Liver (tissue), 3 donors: ENCODE measurements around the gene EPB41L2.

Experiments used
- EGR1 ChIP-seq, 2 donors: IDR thresholded peaks; 2 replicates each; pipeline ENCODE4 v1.6.1; 2016 to 2018; ENCODE audit warnings: antibody characterized with exemption in 2 of 2, low read depth in 2 of 2
- GABPA ChIP-seq, 2 donors: IDR thresholded peaks in 1 of 2; conservative IDR thresholded peaks in 1 of 2; 2 replicates each; pipeline ENCODE4 v1.6.1; 2016; ENCODE audit warnings: antibody characterized with exemption in 2 of 2, mild to moderate bottlenecking in 1 of 2, moderate library complexity in 1 of 2
- JUND ChIP-seq, 2 donors: IDR thresholded peaks; 2 replicates each; pipeline ENCODE4 v1.6.1; 2016; ENCODE audit warnings: antibody characterized with exemption in 2 of 2
- NR2F2 ChIP-seq: IDR thresholded peaks from 2 replicates; pipeline ENCODE4 v1.6.1; 2016; ENCODE audit warnings: antibody characterized with exemption
- RAD21 ChIP-seq, 2 donors: IDR thresholded peaks; 2 replicates each; pipeline ENCODE4 v1.6.1; 2016; ENCODE audit warnings: antibody characterized with exemption in 2 of 2, mild to moderate bottlenecking in 2 of 2
- RXRA ChIP-seq, 2 donors: IDR thresholded peaks; 2 replicates each; pipeline ENCODE4 v1.6.1; 2017 to 2018; ENCODE audit warnings: antibody characterized with exemption in 2 of 2, mild to moderate bottlenecking in 1 of 2
- SP1 ChIP-seq: IDR thresholded peaks from 2 replicates; pipeline ENCODE4 v1.6.1; 2018; ENCODE audit warnings: antibody characterized with exemption, mild to moderate bottlenecking
- TAF1 ChIP-seq: conservative IDR thresholded peaks from 2 replicates; pipeline ENCODE4 v1.6.1; 2016; ENCODE audit warnings: antibody characterized with exemption, mild to moderate bottlenecking
- YY1 ChIP-seq: IDR thresholded peaks from 2 replicates; pipeline ENCODE4 v1.6.1; 2016; ENCODE audit warnings: antibody characterized with exemption, mild to moderate bottlenecking
- TF ChIP-seq, protein P1 (sequence below): fragments of 150-350 bp; IDR thresholded peaks from 2 replicates; pipeline ENCODE4 v1.5.1; 2017; ENCODE audit warnings: improper control_type of control experiment, low read depth, low read length; ENCODE audit not compliant: missing input control
- TF ChIP-seq, protein P2 (sequence below): IDR thresholded peaks from 2 replicates; pipeline ENCODE4 v1.6.1; 2016; ENCODE audit warnings: antibody characterized with exemption
- TF ChIP-seq, protein P3 (sequence below): IDR thresholded peaks from 2 replicates; pipeline ENCODE4 v1.6.1; 2016; ENCODE audit warnings: antibody characterized with exemption, mild to moderate bottlenecking
- TF ChIP-seq, protein P4 (sequence below): IDR thresholded peaks from 2 replicates; pipeline ENCODE4 v1.6.1; 2016; ENCODE audit warnings: antibody characterized with exemption
- TF ChIP-seq, protein P5 (sequence below): IDR thresholded peaks from 2 replicates; pipeline ENCODE4 v1.6.1; 2016; ENCODE audit warnings: antibody characterized with exemption
- donor health status: healthy.
- donor health status: healthy.

DNA sequence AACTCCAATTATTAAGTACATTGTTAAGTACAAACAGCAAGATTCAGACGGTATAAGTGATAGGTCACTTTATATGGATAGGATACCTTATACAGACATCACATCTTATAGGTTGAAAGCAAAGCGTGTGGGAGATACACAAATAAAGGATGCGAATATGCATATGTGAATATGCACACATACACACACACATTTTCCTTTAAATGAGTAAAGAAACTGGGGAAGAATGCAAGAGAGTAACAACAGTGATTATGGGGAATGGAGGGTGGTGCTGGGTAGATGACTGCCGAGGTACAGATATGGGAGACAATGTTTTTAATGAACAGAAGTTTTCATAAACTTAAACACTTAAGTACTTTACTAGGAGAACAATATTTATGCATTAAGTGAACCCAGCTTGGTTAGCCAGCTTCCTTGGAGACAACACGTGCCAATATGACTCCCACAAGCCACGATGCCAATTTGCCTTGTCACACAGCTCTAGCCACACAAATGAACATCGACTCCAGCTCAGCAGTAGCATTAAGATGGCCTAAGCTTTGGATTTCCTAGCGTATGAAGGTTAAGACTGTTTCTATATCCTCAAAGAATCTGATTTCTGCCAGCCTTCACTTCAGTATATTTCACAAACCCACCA, 96.6 kb downstream of the EPB41L2 start:
- TF ChIP-seq GABPA (IDR thresholded peaks at IDR 0.05 in 1 of 2, conservative IDR thresholded peaks at IDR 0.05 in 1 of 2) (no peak), TAF1 (no peak), EGR1 (IDR thresholded peaks at IDR 0.05; ENCODE audit: low read depth in 2 of 2) (no peak), YY1 (no peak), JUND (IDR thresholded peaks at IDR 0.05) (no peak), RXRA (IDR thresholded peaks at IDR 0.05) (no peak), SP1 (no peak), NR2F2 (no peak), RAD21 (IDR thresholded peaks at IDR 0.05) (no peak)
- TF ChIP-seq, protein P1, sequence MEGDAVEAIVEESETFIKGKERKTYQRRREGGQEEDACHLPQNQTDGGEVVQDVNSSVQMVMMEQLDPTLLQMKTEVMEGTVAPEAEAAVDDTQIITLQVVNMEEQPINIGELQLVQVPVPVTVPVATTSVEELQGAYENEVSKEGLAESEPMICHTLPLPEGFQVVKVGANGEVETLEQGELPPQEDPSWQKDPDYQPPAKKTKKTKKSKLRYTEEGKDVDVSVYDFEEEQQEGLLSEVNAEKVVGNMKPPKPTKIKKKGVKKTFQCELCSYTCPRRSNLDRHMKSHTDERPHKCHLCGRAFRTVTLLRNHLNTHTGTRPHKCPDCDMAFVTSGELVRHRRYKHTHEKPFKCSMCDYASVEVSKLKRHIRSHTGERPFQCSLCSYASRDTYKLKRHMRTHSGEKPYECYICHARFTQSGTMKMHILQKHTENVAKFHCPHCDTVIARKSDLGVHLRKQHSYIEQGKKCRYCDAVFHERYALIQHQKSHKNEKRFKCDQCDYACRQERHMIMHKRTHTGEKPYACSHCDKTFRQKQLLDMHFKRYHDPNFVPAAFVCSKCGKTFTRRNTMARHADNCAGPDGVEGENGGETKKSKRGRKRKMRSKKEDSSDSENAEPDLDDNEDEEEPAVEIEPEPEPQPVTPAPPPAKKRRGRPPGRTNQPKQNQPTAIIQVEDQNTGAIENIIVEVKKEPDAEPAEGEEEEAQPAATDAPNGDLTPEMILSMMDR, result no peak
- TF ChIP-seq, protein P2, sequence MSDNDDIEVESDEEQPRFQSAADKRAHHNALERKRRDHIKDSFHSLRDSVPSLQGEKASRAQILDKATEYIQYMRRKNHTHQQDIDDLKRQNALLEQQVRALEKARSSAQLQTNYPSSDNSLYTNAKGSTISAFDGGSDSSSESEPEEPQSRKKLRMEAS, result no peak
- TF ChIP-seq, protein P3, sequence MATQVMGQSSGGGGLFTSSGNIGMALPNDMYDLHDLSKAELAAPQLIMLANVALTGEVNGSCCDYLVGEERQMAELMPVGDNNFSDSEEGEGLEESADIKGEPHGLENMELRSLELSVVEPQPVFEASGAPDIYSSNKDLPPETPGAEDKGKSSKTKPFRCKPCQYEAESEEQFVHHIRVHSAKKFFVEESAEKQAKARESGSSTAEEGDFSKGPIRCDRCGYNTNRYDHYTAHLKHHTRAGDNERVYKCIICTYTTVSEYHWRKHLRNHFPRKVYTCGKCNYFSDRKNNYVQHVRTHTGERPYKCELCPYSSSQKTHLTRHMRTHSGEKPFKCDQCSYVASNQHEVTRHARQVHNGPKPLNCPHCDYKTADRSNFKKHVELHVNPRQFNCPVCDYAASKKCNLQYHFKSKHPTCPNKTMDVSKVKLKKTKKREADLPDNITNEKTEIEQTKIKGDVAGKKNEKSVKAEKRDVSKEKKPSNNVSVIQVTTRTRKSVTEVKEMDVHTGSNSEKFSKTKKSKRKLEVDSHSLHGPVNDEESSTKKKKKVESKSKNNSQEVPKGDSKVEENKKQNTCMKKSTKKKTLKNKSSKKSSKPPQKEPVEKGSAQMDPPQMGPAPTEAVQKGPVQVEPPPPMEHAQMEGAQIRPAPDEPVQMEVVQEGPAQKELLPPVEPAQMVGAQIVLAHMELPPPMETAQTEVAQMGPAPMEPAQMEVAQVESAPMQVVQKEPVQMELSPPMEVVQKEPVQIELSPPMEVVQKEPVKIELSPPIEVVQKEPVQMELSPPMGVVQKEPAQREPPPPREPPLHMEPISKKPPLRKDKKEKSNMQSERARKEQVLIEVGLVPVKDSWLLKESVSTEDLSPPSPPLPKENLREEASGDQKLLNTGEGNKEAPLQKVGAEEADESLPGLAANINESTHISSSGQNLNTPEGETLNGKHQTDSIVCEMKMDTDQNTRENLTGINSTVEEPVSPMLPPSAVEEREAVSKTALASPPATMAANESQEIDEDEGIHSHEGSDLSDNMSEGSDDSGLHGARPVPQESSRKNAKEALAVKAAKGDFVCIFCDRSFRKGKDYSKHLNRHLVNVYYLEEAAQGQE, result no peak
- TF ChIP-seq, protein P4, sequence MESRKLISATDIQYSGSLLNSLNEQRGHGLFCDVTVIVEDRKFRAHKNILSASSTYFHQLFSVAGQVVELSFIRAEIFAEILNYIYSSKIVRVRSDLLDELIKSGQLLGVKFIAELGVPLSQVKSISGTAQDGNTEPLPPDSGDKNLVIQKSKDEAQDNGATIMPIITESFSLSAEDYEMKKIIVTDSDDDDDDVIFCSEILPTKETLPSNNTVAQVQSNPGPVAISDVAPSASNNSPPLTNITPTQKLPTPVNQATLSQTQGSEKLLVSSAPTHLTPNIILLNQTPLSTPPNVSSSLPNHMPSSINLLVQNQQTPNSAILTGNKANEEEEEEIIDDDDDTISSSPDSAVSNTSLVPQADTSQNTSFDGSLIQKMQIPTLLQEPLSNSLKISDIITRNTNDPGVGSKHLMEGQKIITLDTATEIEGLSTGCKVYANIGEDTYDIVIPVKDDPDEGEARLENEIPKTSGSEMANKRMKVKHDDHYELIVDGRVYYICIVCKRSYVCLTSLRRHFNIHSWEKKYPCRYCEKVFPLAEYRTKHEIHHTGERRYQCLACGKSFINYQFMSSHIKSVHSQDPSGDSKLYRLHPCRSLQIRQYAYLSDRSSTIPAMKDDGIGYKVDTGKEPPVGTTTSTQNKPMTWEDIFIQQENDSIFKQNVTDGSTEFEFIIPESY, result no peak
- TF ChIP-seq, protein P5, sequence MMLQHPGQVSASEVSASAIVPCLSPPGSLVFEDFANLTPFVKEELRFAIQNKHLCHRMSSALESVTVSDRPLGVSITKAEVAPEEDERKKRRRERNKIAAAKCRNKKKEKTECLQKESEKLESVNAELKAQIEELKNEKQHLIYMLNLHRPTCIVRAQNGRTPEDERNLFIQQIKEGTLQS, result no peak
